OCI-LY7 (cell line): ENCODE data around the gene ABCC11.

Source experiments
- CTCF ChIP-seq: fragments of 200-600 bp; sonication (generic); conservative IDR thresholded peaks from 2 replicates; pipeline ENCODE4 v1.5.1; 2014; ENCODE audit warnings: mild to moderate bottlenecking, antibody characterized with exemption, low read length, moderate library complexity, mixed read lengths
- EZH2phosphoT487 ChIP-seq: fragments of 200-600 bp; sonication (generic); IDR thresholded peaks from 2 replicates; pipeline ENCODE4 v1.6.1; 2018; ENCODE audit warnings: low read depth, borderline replicate concordance, mild to moderate bottlenecking, mixed run types, antibody characterized with exemption, low read length, moderate library complexity, mixed read lengths

GRCh38 chr16:48129926-48130325 is 117.4 kb downstream of the ABCC11 start:
- TF ChIP-seq CTCF = no peak
- no peak for TF ChIP-seq EZH2phosphoT487
